Endothelial cell (in vitro differentiated cells): ENCODE measurements around the gene CHD5. TPM values are rescaled to one million over a fixed set of nuclear protein-coding genes. Genes with fewer than 3 reads are reported as not detected.

Experiments used
- DNase-seq: peaks from one replicate; pipeline ENCODE4 v3.0.0; 2021; ENCODE audit warnings: low spot score
- H3K27ac Mint-ChIP-seq: one replicate; pipeline ENCODE4 v1.8.0; 2021; ENCODE audit warnings: mixed read lengths, inconsistent platforms; ENCODE audit not compliant: unreplicated experiment
- H3K27me3 Mint-ChIP-seq: one replicate; pipeline ENCODE4 v1.8.0; 2021; ENCODE audit warnings: mild to moderate bottlenecking, moderate library complexity, mixed read lengths, inconsistent platforms; ENCODE audit not compliant: unreplicated experiment
- H3K36me3 Mint-ChIP-seq: one replicate; pipeline ENCODE4 v1.8.0; 2021; ENCODE audit warnings: mild to moderate bottlenecking, low read depth, mixed read lengths, inconsistent platforms; ENCODE audit not compliant: unreplicated experiment
- H3K4me1 Mint-ChIP-seq: one replicate; pipeline ENCODE4 v1.8.0; 2021; ENCODE audit warnings: mild to moderate bottlenecking, mixed read lengths, inconsistent platforms; ENCODE audit not compliant: unreplicated experiment
- H3K4me3 Mint-ChIP-seq: one replicate; pipeline ENCODE4 v1.8.0; 2021; ENCODE audit warnings: mild to moderate bottlenecking, mixed read lengths, inconsistent platforms; ENCODE audit not compliant: unreplicated experiment
- H3K9me3 Mint-ChIP-seq: one replicate; pipeline ENCODE4 v1.8.0; 2021; ENCODE audit warnings: mixed read lengths, inconsistent platforms; ENCODE audit not compliant: unreplicated experiment
- total RNA-seq: library from RNA; stranded (reverse); fragmentation: NEBNext Ultra II Directional; extraction: Animal tissue kit (Norgen Biotek cat#: 25700); gene quantifications from one replicate; pipeline ENCODE4 v1.2.1, GENCODE V29; 2021; ENCODE audit not compliant: unreplicated experiment
- TF ChIP-seq, protein P1 (sequence below): fragments of 200-600 bp; sonication (generic); IDR thresholded peaks from one replicate; pipeline ENCODE4 v1.5.0; 2021; ENCODE audit warnings: antibody characterized with exemption; ENCODE audit not compliant: unreplicated experiment

CHD5 gene
- total RNA-seq, 1 donor from 2014 or later, result 0.15 TPM

DNA sequence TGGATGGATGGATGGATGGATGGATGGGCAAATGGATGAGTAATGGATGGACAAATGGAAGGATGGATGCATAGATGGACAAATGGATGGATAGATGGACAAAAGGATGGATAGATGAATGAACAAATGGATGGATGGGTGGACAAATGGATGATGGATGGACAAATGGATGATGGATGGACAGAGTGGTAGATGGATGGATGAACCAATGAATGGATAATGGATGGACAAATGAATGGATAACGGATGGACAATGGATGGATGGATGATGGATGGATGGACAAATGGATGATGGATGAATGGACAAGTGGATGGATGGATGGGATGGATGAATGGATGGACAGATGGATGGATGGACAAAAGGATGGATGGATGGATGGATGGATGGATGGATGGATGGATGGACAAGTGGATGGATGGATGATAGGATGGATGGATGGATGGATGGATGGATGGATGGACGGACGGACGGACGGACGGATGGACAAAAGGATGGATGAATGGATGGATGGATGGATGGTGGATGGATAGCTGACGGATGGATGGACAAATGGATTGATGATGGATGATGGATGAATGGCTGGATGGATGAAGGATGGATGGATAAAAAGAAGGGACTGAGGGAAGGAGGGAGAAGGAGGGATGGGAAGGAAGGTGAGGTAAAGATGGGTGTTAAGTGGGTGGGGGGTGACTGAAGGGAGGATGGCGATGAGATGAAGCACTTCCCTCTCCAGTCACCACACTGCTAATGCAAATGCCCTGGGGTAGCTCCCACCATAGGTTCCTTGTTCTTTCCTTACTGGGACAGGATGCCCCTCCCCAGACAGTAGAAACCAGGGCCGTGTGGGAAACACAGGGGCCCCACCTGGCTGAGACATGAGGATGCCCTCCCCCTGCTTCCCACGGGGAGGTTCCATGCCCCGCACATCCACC, 29.8 kb downstream of the CHD5 start:
- DNase-seq, result no peak
- Mint-ChIP-seq H3K27me3 (peaks cover 13% of the 10 kb centered on the region), H3K4me1 (no peaks in the 10 kb centered on the region), H3K27ac (no peak overlapping the region), H3K4me3 (no peak overlapping the region), H3K9me3 (no peaks in the 10 kb centered on the region), H3K36me3 (no peaks in the 10 kb centered on the region)
- TF ChIP-seq, protein P1, sequence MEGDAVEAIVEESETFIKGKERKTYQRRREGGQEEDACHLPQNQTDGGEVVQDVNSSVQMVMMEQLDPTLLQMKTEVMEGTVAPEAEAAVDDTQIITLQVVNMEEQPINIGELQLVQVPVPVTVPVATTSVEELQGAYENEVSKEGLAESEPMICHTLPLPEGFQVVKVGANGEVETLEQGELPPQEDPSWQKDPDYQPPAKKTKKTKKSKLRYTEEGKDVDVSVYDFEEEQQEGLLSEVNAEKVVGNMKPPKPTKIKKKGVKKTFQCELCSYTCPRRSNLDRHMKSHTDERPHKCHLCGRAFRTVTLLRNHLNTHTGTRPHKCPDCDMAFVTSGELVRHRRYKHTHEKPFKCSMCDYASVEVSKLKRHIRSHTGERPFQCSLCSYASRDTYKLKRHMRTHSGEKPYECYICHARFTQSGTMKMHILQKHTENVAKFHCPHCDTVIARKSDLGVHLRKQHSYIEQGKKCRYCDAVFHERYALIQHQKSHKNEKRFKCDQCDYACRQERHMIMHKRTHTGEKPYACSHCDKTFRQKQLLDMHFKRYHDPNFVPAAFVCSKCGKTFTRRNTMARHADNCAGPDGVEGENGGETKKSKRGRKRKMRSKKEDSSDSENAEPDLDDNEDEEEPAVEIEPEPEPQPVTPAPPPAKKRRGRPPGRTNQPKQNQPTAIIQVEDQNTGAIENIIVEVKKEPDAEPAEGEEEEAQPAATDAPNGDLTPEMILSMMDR, result no peak

DNA sequence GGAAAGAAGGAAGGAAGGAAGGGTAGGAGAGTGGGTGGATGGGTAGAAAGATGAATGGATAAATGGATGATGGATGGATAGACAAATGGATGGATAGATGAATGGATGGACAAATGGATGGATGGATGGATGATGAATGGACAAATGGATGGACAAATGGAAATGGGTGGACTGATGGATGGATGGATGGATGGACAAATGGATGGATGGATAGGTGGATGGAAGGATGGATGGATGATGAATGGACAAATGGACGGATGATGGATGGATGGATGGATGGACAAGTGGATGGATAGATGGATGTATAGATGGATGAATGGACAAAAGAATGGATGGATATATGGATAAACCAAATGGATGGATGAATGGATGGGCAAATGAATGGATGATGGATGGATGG, 30.5 kb downstream of the CHD5 start:
- H3K36me3 Mint-ChIP-seq, result no peaks in the 10 kb centered on the region
- H3K4me3 Mint-ChIP-seq, result no peak overlapping the region
- no peak for DNase-seq
- H3K27me3 Mint-ChIP-seq, result peaks cover 13% of the 10 kb centered on the region
- TF ChIP-seq, protein P1, result no peak
- H3K9me3 Mint-ChIP-seq, result no peaks in the 10 kb centered on the region
- H3K4me1 Mint-ChIP-seq, result no peaks in the 10 kb centered on the region
- no peak overlapping the region for H3K27ac Mint-ChIP-seq

DNA sequence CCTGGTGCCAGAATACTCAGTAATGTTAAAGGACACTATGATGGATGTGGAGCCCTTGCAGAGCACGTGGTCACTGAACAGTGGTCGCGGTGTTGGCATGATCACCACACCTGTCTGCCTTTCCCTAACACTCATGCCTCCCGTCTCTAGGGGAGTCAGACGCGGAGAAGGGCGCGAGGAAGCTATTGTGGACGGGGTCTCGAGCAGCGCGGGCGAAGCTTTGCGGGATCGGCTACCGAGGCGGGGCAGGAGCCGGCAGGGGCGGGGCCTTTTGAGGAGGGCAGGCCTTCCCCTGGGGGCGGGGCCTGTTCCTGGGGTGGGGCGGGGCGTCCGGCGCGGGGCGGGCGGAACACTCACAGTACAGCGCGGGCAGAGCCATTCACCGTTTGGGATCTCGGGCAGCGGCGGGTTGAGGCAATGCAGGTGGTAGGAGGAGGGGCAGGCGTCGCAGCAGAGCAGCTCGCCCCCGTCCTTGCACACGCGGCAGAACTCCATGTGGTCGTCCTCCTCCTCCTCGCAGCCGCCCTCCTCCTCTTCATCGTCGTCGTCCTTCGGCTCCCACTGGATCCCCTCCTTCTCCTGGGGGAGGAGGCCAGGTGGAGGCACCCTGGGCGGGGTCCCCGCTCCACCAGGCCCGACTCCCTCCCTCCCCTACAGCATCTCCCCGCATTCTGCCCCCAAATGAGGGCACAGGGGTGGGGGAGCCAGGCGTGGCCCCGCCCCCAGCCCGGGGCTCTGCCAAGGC, 31.5 kb downstream of the CHD5 start:
- H3K27me3 Mint-ChIP-seq, result peaks cover 12% of the 10 kb centered on the region
- no peaks in the 10 kb centered on the region for H3K36me3 Mint-ChIP-seq
- peak; percentile 77 for DNase-seq
- H3K4me3 Mint-ChIP-seq, result peak overlapping the region; percentile 62
- no peaks in the 10 kb centered on the region for H3K4me1 Mint-ChIP-seq
- H3K9me3 Mint-ChIP-seq, result no peaks in the 10 kb centered on the region
- peak overlapping the region; percentile 48 for H3K27ac Mint-ChIP-seq
- TF ChIP-seq, protein P1, result no peak

DNA sequence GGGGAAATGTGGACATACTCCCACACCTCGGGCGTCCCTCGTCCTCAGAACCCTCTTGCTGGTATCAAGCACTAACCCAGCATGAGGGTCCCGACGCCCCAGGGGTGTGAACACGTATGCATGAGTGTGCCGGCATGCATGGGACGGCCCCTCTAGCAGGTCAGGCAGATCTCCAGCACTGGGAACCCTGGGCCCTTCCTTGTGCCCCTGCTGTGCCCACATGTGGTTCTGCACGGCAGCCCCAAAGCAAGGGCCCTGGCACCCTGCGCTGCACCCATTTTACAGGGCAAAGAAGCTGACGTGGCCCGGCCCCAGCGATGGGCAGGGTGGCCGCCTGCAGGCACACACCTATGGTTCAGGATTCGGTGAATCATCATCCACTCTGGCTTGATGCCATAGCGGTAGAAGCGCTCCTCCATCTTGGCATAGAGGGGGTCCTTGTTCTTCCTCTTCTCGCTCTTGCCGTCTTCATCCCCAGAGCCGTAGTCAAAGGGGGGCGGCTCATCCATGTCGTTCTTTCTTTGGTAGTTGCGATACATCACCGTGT, 34.2 kb downstream of the CHD5 start:
- no peaks in the 10 kb centered on the region for H3K36me3 Mint-ChIP-seq
- peak overlapping the region; percentile 28 for H3K27ac Mint-ChIP-seq
- H3K9me3 Mint-ChIP-seq, result no peaks in the 10 kb centered on the region
- no peaks in the 10 kb centered on the region for H3K4me1 Mint-ChIP-seq
- H3K4me3 Mint-ChIP-seq, result no peak overlapping the region
- no peak for DNase-seq
- TF ChIP-seq, protein P1, result no peak
- peaks cover 7% of the 10 kb centered on the region for H3K27me3 Mint-ChIP-seq

DNA sequence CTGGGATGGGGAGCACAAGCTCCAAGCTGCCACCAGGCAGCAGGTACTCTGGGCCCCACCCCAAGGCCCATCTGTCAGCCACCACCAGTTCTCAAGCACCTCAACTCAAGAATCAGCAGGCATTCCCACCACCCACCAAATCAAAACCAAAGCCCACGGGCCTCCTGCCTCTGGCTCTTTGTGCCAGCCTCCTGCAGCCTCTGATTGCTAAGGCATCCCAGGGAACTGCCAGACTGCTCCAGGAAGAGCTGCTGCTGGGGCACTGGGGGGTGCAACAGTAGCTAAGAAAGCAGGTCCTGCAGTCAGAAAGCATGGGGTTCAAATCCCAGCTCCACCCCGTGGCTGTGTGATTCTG, 34.7 kb downstream of the CHD5 start:
- Mint-ChIP-seq H3K27ac (no peak overlapping the region), H3K36me3 (no peaks in the 10 kb centered on the region), H3K4me1 (no peaks in the 10 kb centered on the region), H3K4me3 (no peak overlapping the region), H3K9me3 (no peaks in the 10 kb centered on the region), H3K27me3 (peaks cover 6% of the 10 kb centered on the region)
- no peak for DNase-seq
- TF ChIP-seq, protein P1, result no peak
